ENCODE results near the gene AHNAK2.

AHNAK2 gene

DNA sequence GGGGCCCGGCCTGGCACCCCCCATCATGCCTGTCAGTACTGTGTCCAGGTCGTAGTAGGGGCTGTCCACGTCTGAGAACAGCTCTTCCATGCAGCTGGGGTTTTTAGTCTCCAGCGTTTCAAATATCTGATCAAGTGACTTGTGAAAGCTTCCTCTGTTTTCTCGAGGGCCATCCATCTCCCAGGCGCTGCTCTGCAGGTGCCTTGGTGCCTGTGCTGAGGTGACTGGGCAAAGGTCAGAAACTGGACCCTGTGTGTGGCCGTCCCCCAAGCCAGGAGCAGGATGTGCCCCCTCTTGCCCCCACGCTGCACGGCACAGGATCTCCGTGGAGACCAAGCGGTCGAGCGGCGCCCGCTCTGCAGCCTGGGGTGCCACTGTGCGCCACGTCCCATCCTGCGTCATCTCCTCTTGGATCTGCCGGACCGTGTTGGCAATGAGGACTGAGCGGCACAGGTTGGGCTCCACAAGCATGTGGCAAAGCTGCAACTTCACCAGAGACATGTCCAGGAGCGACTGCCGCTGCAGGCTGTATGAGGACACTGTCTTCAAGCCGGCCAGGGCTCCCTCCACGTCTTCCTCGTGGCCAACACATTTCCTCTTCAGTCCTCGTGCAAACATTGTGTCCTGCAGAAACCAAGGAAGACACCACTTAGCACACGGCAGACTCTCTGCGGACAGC, 33.3 kb upstream of the AHNAK2 start:
- no peak for DNase-seq (ENCODE audit: low read depth)
- no peak overlapping the region for H3K4me3 ChIP-seq (ENCODE audit: low read length)
- TF ChIP-seq, protein P1, sequence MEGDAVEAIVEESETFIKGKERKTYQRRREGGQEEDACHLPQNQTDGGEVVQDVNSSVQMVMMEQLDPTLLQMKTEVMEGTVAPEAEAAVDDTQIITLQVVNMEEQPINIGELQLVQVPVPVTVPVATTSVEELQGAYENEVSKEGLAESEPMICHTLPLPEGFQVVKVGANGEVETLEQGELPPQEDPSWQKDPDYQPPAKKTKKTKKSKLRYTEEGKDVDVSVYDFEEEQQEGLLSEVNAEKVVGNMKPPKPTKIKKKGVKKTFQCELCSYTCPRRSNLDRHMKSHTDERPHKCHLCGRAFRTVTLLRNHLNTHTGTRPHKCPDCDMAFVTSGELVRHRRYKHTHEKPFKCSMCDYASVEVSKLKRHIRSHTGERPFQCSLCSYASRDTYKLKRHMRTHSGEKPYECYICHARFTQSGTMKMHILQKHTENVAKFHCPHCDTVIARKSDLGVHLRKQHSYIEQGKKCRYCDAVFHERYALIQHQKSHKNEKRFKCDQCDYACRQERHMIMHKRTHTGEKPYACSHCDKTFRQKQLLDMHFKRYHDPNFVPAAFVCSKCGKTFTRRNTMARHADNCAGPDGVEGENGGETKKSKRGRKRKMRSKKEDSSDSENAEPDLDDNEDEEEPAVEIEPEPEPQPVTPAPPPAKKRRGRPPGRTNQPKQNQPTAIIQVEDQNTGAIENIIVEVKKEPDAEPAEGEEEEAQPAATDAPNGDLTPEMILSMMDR (IDR thresholded peaks at IDR 0.05; ENCODE audit: insufficient read depth, low read depth, low read length, missing control alignments) = no peak

- TF ChIP-seq, protein P1 (IDR thresholded peaks at IDR 0.05; ENCODE audit: insufficient read depth, low read depth, low read length, missing control alignments) = no peak
- H3K4me3 ChIP-seq (ENCODE audit: low read length) = no peak overlapping the region
- no peak for DNase-seq (ENCODE audit: low read depth)
Observed at GRCh38 chr14:105010891-105011291, 32.7 kb upstream of the AHNAK2 start.

- TF ChIP-seq, protein P1 (IDR thresholded peaks at IDR 0.05; ENCODE audit: insufficient read depth, low read depth, low read length, missing control alignments) = no peak
- H3K4me3 ChIP-seq (ENCODE audit: low read length) = no peak overlapping the region
- DNase-seq (ENCODE audit: low read depth) = no peak
Observed at GRCh38 chr14:105010106-105010505, 31.9 kb upstream of the AHNAK2 start.

DNA sequence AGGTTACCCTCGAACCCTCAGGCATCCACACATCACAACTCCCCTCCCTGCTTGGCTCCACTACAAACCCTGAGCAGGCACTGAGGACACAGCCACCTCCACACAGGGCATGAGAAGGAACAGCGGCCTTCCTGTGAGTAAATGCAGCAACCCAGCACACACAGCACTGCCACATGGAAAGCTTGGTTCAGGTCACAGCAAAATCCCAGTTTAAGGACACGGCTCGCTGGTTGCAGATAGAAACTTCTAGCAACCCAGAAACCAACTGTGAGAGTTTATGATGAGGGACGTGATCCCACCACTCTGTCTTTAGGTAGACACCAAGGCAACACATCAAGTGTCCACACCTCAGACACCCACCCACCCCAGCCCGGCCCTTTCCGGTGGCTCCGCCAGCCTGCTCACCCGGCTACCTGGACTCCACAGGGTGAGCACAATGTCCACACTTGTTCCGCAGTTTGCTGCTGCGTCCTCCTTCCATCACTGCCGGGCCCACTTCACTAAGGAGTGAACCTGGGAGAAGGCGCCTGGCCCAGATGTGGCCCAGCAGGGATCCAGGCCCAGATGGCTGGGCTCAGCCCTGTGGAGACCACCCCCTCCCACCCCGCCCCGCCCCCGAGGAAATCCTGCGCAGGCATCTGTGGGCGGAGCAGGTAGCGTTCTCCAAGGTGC, 29.6 kb upstream of the AHNAK2 start:
- no peak for DNase-seq (ENCODE audit: low read depth)
- H3K4me3 ChIP-seq (ENCODE audit: low read length) = no peak overlapping the region
- TF ChIP-seq, protein P1 (IDR thresholded peaks at IDR 0.05; ENCODE audit: insufficient read depth, low read depth, low read length, missing control alignments) = no peak

DNA sequence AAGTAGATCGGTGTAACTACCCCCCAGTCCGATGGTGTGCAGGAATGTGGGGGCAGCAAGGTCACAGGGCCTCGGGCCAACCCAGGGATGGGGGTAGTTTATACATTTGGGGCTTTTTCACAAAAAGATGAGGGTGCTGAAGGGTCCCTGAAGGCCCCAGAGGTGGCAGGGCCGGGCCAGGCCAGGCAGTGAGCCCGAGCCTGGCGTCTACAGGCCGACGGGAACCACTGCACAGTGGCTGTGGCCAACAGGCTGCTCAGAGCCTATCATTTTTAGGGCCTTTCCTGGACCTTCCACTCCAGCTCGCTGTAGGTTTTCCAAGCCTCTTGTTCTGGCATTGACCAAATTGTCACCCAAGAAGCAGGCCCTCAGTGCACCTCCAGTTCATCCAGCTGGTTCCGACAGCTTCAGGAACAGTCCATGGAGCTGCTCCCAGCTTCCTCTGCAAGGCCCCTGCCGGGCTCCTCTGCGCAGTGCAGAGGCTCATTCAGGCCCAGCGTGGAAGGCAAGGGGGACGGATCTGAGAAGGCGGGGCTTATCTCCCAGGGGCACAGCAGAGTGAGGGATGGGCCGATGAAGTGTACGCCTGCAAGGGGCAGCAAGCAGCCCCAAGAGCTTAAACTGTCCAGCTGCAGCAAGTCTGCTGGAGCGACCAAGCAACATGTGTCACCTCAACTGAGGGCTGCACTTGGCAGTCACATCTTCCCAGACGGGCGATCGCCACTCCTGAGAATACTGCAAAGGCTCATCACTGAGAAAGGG, 28.8 kb upstream of the AHNAK2 start:
- H3K4me3 ChIP-seq (ENCODE audit: low read length) = no peak overlapping the region
- TF ChIP-seq, protein P1 (IDR thresholded peaks at IDR 0.05; ENCODE audit: insufficient read depth, low read depth, low read length, missing control alignments) = no peak
- no peak for DNase-seq (ENCODE audit: low read depth)

DNA sequence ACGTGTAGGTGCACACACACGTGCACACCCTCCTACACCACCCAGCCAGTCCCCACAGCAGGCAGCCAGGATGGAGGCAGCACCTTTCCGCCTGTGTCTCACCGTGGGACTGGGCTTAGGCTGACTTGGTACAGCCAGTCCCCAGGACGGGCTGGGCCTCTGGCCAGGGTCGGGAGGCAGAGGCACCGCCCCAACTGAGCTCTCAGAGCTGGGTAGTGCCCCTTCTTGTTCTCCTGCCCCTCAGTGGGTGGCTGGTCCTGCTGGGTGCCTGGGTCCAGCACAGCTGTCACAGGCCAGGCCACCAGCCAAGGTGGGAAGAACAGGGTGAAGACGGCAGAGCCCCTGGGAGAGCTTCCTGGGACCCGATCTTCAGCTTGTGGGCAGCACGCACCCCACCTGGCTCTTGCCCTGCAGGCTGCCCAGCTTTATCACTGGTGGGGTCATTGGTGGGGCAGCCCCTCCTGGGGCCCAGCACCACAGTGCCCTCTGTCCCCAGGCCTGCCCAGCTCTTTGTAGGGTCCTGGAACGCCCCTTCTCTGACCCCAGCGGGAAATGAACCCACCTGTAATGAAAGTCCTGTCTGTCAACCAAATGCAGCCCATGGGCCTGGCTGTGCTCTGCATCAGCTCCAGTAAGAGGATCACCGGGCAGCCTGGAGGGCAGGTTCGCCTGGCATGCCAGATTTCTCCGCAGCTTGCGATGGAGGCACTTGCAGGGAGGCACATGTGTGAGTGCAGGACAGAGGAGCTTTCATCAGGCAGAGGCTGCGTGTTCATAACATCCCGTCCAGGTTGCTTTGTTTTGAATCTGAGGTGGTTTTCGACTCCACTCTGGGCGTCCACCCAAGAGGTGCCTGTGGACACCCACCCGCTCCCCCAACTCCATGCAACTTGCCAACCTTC, 28.0 kb upstream of the AHNAK2 start:
- DNase-seq (ENCODE audit: low read depth) = no peak
- TF ChIP-seq, protein P1 (IDR thresholded peaks at IDR 0.05; ENCODE audit: insufficient read depth, low read depth, low read length, missing control alignments) = no peak
- H3K4me3 ChIP-seq (ENCODE audit: low read length) = no peak overlapping the region
